ENCODE data around the gene SUOX. TPM values are rescaled to one million over a fixed set of nuclear protein-coding genes. Genes with fewer than 3 reads are reported as not detected.

The SUOX gene
- 19.9 and 21.2 TPM in 2 replicates for total RNA-seq

DNA sequence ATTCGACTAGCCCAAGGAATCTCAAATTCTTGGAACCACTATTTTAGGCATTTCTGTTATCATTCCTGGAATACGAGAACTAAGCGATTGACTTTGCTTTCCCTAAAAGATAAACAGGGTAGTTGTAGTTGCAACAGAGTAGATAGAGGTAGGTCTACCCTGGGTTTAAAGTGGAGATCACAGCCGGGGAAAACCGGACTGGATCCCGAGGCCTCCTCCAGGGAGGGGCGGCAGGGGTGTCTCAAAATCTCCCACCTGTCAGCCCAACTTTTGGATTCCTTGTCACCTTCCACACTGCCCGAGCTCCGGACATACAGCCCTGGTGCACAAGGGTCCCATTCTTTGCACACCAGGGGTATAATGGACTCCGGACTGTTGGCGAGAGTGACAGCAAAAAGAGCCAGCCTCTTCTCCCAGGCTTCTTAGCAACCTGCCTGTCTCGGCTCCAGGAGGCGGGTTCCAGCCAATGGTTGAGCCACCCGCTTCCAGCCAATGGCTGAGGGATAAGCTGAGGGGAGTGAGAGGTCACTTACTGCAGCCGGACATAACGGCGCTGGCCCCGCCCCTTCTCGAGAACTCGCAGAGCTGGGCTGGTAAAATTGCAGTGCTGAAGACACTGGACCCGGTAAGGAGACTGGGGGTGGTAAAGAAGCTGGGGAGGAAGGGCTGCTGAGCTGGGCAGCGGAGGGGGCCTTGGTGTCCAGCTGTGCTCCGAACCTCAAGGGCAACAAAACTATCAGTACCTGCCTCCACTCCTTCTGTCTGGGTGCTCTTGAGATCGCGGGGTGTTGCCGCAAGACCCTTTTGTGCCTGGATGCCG lies at the start of gene SUOX:
Gene SUOX, plus strand, starts transcription at position 562 of the 820 bp plus-strand sequence. CDS start 4,946 bp downstream, outside the sequence.
- Mint-ChIP-seq H3K36me3 (ENCODE audit: low read depth) (peaks cover 28% of the 10 kb centered on the region), H3K27ac (peak within 1 kb of the TSS; percentile 46), H3K4me3 (ENCODE audit: low read depth) (peak within 1 kb of the TSS; percentile 84), H3K9me3 (no peaks in the 10 kb centered on the region), H3K4me1 (ENCODE audit: low read depth) (peaks cover 24% of the 10 kb centered on the region), H3K27me3 (ENCODE audit: low read depth) (no peaks in the 10 kb centered on the region)
- intact Hi-C loops (cut with micrococcal nuclease) = loop anchor here (1.0 to 5.0 kb wide), 7 partner anchors 24 to 120 kb away; partner anchors contain the start of genes DGKA, IKZF4, PA2G4 and RPL41
- peak; percentile 54 for DNase-seq (ENCODE audit: low spot score)

DNA sequence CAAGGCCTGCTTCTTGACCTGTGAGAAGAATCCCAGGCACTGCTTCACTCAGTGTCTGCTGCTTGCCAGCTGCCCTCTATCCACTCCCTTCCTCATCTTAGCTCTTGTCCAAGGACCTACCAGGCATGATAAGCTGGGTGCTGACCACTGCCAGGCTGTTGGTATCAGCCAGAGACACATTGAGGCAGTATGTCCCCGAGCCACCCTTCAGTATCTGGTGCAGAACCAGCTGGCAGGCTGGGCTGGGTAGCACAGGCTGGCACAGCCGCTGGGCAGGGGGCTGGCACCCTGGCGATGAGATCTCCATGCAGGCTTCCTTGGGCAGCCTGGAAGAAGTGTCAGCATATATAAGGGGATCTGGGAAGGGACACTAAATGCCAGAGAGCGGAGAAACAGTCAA lies 41.7 kb upstream of the SUOX start:
- H3K9me3 Mint-ChIP-seq = no peaks in the 10 kb centered on the region
- intact Hi-C loops (cut with micrococcal nuclease) = no loop called here
- H3K4me1 Mint-ChIP-seq (ENCODE audit: low read depth) = peaks cover 4% of the 10 kb centered on the region
- H3K27me3 Mint-ChIP-seq (ENCODE audit: low read depth) = no peaks in the 10 kb centered on the region
- no peak for DNase-seq (ENCODE audit: low spot score)
- H3K4me3 Mint-ChIP-seq (ENCODE audit: low read depth) = no peak overlapping the region
- peaks cover 51% of the 10 kb centered on the region for H3K36me3 Mint-ChIP-seq (ENCODE audit: low read depth)
- H3K27ac Mint-ChIP-seq = peak overlapping the region; percentile 39

DNA sequence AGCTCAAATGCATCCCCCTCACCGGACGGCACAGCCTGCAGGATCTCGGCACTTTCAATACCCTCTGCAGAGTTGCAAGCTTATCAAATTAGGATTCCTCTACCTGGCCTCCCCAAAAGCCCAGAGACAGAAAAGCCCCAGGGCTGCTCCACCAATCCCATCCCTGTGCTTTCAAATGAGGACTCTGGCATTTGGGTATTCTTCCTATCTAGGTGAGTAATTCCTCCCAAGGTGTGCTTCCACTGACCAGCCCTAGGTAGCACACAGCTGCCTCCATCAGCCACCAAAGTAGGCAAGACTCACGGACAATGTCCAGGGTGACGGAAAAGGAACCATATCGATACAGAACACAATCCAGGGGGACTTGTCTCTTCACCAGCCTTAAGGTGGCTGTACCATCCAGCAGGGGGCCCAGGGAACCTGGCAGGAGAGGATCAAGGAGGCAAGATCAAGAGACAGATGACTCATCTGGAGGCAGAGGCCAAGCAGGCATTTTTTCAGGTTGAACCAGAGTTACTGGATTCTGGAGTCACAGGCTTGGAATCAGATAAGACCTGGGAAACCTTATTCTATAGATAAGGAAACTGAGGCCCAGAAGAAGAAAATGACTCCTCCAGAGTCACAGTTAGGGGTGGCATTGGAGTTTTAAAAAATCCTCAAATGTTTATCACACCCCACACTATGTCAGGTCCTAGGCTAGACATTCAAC lies 41.1 kb upstream of the SUOX start:
- Mint-ChIP-seq H3K9me3 (no peaks in the 10 kb centered on the region), H3K27me3 (ENCODE audit: low read depth) (no peaks in the 10 kb centered on the region), H3K4me3 (ENCODE audit: low read depth) (no peak overlapping the region), H3K27ac (peak overlapping the region; percentile 4), H3K4me1 (ENCODE audit: low read depth) (peaks cover 4% of the 10 kb centered on the region), H3K36me3 (ENCODE audit: low read depth) (peaks cover 48% of the 10 kb centered on the region)
- DNase-seq (ENCODE audit: low spot score) = peak; percentile 28
- intact Hi-C loops (cut with micrococcal nuclease) = no loop called here

DNA sequence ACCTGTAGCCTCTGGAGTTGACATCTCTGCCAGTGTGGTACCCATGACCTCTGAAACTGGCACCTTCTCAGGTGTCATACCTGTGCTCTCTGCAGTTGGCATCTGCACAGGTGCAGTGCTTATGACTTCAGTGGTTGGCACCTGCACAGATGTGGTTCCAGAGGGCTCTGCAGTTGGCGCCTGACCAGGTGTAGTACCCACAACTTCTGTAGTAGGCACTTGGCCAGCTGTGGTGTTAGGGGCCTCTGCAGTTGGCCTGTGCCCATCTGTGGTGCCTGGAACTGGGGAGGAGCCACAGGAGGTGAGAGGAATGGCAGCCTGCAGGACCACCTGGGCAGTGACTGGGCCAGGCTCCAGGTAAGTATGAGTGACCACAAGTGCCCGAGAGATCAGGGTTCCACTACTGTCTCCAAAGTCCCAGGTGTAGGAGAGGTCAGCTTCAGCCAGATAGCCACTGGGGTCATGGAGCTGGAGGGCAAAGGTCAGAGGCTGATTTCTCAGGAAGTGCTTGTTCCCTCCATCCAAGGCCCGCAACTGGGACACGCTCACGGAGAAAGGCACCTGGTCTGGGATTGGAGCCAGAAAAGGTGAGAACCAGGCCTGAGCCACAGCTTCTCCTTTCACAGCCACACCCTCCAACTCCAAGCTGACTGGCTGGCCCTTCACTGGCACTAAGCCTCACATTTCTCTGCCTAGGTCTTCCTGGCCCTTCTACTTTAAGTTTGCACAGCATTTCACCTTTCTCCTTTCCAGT lies 39.8 kb upstream of the SUOX start:
- no peak for DNase-seq (ENCODE audit: low spot score)
- Mint-ChIP-seq H3K27ac (no peak overlapping the region), H3K9me3 (no peaks in the 10 kb centered on the region), H3K36me3 (ENCODE audit: low read depth) (peaks cover 35% of the 10 kb centered on the region), H3K4me1 (ENCODE audit: low read depth) (peaks cover 4% of the 10 kb centered on the region), H3K27me3 (ENCODE audit: low read depth) (no peaks in the 10 kb centered on the region), H3K4me3 (ENCODE audit: low read depth) (no peak overlapping the region)
- intact Hi-C loops (cut with micrococcal nuclease) = no loop called here

DNA sequence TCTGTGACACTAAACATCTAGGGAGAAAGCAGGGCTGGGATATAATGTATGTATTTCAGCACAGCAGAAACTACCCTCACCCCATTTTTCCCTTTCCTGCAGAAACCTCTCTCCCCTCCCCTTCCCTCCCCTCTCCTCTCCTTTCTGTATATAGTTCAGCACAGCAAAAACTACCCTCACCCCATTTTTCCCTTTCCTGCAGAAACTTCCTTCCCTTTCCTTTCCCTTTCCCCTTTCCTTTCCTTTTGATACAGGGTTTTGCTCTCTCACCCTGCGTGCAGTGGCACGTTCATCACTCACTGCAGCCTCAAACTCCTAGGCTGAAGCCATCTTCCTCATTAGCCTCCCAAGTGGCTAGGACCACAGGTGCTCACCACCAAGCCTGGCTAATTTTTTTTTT lies 33.3 kb upstream of the SUOX start:
- intact Hi-C loops (cut with micrococcal nuclease) = no loop called here
- H3K4me3 Mint-ChIP-seq (ENCODE audit: low read depth) = no peak overlapping the region
- H3K27ac Mint-ChIP-seq = no peak overlapping the region
- H3K9me3 Mint-ChIP-seq = no peaks in the 10 kb centered on the region
- H3K27me3 Mint-ChIP-seq (ENCODE audit: low read depth) = no peaks in the 10 kb centered on the region
- no peak for DNase-seq (ENCODE audit: low spot score)
- H3K4me1 Mint-ChIP-seq (ENCODE audit: low read depth) = peaks cover 22% of the 10 kb centered on the region
- peaks cover 16% of the 10 kb centered on the region for H3K36me3 Mint-ChIP-seq (ENCODE audit: low read depth)

DNA sequence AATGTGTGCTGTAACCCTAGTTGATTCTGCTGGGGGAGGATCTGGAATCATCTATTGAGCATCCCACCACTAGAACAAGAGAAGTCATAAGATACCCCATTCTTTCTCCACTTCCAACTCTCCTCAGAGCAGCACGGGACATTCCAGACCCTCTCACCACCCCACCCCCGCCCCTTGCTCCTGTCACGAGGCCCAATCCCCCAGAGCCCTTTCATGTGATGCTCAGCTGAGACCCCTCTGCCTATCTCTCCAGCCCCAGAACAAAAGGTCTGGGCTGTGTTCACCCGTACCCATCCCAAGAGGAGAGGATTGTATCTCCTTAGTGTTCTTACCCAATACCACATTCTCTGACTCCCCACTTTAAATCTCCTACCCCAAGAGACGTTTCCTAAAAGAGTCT lies 31.8 kb upstream of the SUOX start:
- H3K4me3 Mint-ChIP-seq (ENCODE audit: low read depth) = no peak overlapping the region
- H3K36me3 Mint-ChIP-seq (ENCODE audit: low read depth) = peaks cover 19% of the 10 kb centered on the region
- H3K27me3 Mint-ChIP-seq (ENCODE audit: low read depth) = no peaks in the 10 kb centered on the region
- intact Hi-C loops (cut with micrococcal nuclease) = no loop called here
- DNase-seq (ENCODE audit: low spot score) = no peak
- H3K27ac Mint-ChIP-seq = no peak overlapping the region
- no peaks in the 10 kb centered on the region for H3K9me3 Mint-ChIP-seq
- peaks cover 27% of the 10 kb centered on the region for H3K4me1 Mint-ChIP-seq (ENCODE audit: low read depth)

DNA sequence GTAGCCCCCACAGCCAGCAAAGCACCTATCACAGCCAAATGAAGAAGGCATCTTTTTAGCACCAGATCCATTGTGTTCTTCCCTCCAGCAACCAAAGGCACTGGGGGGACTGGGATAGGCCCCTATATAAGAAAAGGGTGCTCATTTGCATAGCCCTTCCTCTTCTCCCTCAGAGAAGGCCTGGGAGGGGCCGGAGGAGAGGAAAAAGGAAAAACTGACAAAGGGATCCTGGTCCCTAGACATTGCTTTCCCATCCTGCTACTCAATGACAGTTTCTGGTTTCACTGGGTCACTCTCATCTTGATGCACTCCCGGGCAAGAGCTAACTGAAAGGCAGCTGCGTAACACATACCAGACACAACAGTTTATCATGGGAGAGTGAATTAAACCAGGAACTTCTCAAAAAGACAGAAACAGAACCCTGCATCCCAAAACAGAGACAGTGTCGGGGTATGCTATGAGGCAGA lies 31.1 kb upstream of the SUOX start, which contains the start of gene PMEL:
Gene PMEL, minus strand, starts transcription at position 102 of the 467 bp plus-strand sequence. Its CDS starts 31 bp downstream, at position 71.
- Mint-ChIP-seq H3K36me3 (ENCODE audit: low read depth) (peaks cover 25% of the 10 kb centered on the region), H3K27me3 (ENCODE audit: low read depth) (no peaks in the 10 kb centered on the region)

DNA sequence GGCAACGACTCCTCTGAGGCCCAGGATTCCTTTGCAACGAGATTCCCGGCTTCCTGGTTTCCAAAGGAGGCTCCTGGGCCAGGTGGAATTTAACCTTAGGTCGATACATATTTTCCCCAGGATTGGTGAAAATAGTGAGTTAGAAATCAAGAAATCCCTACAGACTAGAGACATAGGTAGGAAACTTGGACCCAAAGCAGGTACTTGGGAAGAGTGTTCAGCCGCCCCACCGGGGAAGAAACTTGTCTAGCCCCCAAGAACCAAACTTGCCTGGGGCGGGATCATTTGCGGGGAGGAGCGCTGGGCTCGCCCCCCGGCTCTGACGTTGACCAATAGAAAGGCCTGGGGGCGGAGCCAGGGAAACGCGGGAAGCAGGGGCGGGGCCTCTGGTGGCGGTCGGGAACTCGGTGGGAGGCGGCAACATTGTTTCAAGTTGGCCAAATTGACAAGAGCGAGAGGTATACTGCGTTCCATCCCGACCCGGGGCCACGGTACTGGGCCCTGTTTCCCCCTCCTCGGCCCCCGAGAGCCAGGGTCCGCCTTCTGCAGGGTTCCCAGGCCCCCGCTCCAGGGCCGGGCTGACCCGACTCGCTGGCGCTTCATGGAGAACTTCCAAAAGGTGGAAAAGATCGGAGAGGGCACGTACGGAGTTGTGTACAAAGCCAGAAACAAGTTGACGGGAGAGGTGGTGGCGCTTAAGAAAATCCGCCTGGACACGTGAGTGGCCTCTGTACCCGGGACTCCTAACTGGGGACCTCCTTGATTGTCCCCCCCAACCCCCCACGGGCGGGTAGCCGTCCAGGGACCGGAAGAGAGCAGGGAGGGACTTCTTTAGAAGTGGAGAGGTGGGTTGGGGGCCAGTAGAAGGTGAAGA lies 30.4 kb upstream of the SUOX start, which contains the start of gene CDK2:
Gene CDK2, plus strand, starts transcription at position 423 of the 874 bp plus-strand sequence. Its CDS starts 179 bp downstream, at position 602.
- H3K4me3 Mint-ChIP-seq (ENCODE audit: low read depth) = peak within 1 kb of the TSS; percentile 99
- peak within 1 kb of the TSS; percentile 88 for H3K27ac Mint-ChIP-seq
- intact Hi-C loops (cut with micrococcal nuclease) = no loop called here
- DNase-seq (ENCODE audit: low spot score) = peak; percentile 88
- H3K9me3 Mint-ChIP-seq = no peaks in the 10 kb centered on the region
- H3K27me3 Mint-ChIP-seq (ENCODE audit: low read depth) = no peaks in the 10 kb centered on the region
- peaks cover 31% of the 10 kb centered on the region for H3K36me3 Mint-ChIP-seq (ENCODE audit: low read depth)
- peaks cover 35% of the 10 kb centered on the region for H3K4me1 Mint-ChIP-seq (ENCODE audit: low read depth)

More for the DNA sequence above, 31.1 kb upstream of the SUOX start, which contains the start of gene PMEL:
- peak within 1 kb of the TSS; percentile 99 for H3K4me3 Mint-ChIP-seq (ENCODE audit: low read depth)
- H3K27ac Mint-ChIP-seq = peak within 1 kb of the TSS; percentile 88
- no peak for DNase-seq (ENCODE audit: low spot score)
- H3K4me1 Mint-ChIP-seq (ENCODE audit: low read depth) = peaks cover 31% of the 10 kb centered on the region
- H3K9me3 Mint-ChIP-seq = no peaks in the 10 kb centered on the region
- intact Hi-C loops (cut with micrococcal nuclease) = no loop called here

DNA sequence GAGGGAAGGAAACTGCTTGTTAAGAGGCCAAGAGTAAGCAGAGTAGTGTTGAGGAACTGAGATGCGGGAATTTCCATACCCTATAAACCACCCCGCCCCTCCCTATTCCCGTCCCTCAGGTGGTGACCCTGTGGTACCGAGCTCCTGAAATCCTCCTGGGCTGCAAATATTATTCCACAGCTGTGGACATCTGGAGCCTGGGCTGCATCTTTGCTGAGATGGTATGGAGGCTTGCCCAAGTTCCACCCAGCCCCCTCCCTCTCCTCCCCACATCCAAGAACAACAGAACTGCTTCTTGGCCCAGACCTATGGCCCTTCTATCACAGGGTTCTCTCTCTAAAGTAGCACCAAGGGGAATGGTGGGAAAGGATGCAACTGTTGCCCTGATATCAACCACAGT lies 27.7 kb upstream of the SUOX start:
- intact Hi-C loops (cut with micrococcal nuclease) = no loop called here
- peaks cover 38% of the 10 kb centered on the region for H3K4me1 Mint-ChIP-seq (ENCODE audit: low read depth)
- no peak overlapping the region for H3K27ac Mint-ChIP-seq
- no peaks in the 10 kb centered on the region for H3K27me3 Mint-ChIP-seq (ENCODE audit: low read depth)
- no peaks in the 10 kb centered on the region for H3K9me3 Mint-ChIP-seq
- DNase-seq (ENCODE audit: low spot score) = no peak
- H3K36me3 Mint-ChIP-seq (ENCODE audit: low read depth) = peaks cover 38% of the 10 kb centered on the region
- no peak overlapping the region for H3K4me3 Mint-ChIP-seq (ENCODE audit: low read depth)

DNA sequence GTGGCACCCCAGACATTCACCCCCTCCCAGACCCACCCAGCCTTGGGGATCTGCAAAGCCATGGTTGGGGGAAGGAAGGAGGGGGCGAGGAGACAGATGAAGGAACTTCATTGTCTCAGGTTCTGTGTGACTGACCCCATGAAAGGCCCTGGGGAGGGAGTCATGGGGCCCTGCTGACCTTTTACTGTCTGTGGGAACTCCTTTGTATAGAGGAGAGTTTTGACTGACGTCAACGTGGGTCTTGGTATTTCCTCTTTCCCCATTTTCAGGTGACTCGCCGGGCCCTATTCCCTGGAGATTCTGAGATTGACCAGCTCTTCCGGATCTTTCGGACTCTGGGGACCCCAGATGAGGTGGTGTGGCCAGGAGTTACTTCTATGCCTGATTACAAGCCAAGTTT lies 26.3 kb upstream of the SUOX start:
- Mint-ChIP-seq H3K36me3 (ENCODE audit: low read depth) (peaks cover 38% of the 10 kb centered on the region), H3K4me1 (ENCODE audit: low read depth) (peaks cover 38% of the 10 kb centered on the region), H3K4me3 (ENCODE audit: low read depth) (no peak overlapping the region), H3K9me3 (no peaks in the 10 kb centered on the region), H3K27ac (no peak overlapping the region), H3K27me3 (ENCODE audit: low read depth) (no peaks in the 10 kb centered on the region)
- no peak for DNase-seq (ENCODE audit: low spot score)
- intact Hi-C loops (cut with micrococcal nuclease) = no loop called here

DNA sequence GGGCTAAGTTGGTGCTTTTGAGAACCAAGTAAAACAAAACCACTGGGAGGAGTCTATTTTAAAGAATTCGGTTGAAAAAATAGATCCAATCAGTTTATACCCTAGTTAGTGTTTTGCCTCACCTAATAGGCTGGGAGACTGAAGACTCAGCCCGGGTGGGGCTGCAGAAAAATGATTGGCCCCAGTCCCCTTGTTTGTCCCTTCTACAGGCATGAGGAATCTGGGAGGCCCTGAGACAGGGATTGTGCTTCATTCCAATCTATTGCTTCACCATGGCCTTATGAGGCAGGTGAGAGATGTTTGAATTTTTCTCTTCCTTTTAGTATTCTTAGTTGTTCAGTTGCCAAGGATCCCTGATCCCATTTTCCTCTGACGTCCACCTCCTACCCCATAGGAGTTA lies 25.0 kb upstream of the SUOX start:
- Mint-ChIP-seq H3K27ac (peak overlapping the region; percentile 40), H3K4me3 (ENCODE audit: low read depth) (no peak overlapping the region), H3K36me3 (ENCODE audit: low read depth) (peaks cover 34% of the 10 kb centered on the region), H3K9me3 (no peaks in the 10 kb centered on the region), H3K4me1 (ENCODE audit: low read depth) (peaks cover 38% of the 10 kb centered on the region), H3K27me3 (ENCODE audit: low read depth) (no peaks in the 10 kb centered on the region)
- intact Hi-C loops (cut with micrococcal nuclease) = no loop called here
- DNase-seq (ENCODE audit: low spot score) = no peak
